ENCODE results near the gene ZNF750. TPM values are rescaled to one million over a fixed set of nuclear protein-coding genes. Genes with fewer than 3 reads are reported as not detected.
A peak's percentile ranks its signal among the peaks of the same experiment; 100 is the strongest.

The ZNF750 gene
- total and polyA plus RNA-seq, 2 of the 13 experiments (the other 11 are each of a cell fraction or from before 2014, with no cell fraction given), result not detected

DNA sequence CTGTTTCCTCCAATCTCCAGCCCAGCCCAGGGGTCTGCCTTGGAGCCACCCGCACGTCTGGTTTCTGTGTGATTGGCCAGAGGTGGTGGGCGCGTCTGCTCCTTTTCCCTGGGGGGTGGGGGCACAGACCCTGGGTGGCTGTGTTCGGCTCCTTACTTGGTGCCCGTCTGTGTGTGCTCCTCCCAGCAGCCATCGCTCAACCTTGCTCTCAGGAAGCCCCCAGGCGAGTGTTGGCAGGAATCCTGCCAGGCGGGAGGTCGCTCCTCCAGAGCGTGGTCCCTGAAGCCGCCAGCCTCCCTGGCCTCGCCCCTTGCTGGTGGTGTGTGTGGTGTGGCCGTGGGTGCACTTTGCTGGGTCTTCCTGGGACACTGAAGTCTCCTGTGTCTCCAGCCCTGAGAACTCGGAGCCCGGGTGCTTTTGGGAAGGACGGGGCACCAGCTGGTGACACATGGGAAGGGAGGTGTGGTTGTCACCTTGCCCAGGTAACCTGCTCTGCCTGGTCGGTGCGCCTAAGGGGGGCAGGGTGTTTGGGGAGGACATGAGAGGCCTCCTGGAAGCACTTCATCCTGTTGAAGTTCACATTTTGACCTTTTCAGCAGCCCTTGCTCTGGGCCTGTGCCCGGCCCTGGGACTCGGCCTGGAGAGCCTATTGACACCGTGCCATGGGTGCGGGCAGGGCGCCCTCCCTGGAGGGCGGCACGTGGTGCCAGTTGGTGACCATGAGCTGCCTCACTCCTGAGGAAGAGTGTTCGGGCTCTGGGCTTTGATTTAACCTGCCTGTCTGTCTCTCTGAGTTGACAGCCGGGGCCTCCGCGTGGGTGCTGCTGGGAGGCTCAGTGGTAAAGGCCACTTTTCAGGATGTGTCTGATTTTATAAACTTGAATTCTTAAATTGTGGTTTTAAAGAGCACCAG is 49.0 kb upstream of the ZNF750 start (continued):
- no peak for TF ChIP-seq REXO4 (CRISPR knock-in tag; IDR thresholded peaks at IDR 0.05; ENCODE audit: borderline replicate concordance)
- no peak for TF ChIP-seq ZNF660 (CRISPR knock-in tag; IDR thresholded peaks at IDR 0.05; ENCODE audit: borderline replicate concordance, low read depth)
- TF ChIP-seq ZNF563 (CRISPR knock-in tag; IDR thresholded peaks at IDR 0.05), result no peak
- TF ChIP-seq TAF15 (IDR thresholded peaks at IDR 0.05; ENCODE audit: low read depth, low read length, poor library complexity, severe bottlenecking), result no peak
- 0 out of 2 replicates have a peak, but pooled peaks have one; percentile 9 for TF ChIP-seq ZNF329 (CRISPR knock-in tag; IDR thresholded peaks at IDR 0.05; ENCODE audit: low read depth)
- TF ChIP-seq RORA (CRISPR knock-in tag; IDR thresholded peaks at IDR 0.05), result no peak
- TF ChIP-seq, protein P1, sequence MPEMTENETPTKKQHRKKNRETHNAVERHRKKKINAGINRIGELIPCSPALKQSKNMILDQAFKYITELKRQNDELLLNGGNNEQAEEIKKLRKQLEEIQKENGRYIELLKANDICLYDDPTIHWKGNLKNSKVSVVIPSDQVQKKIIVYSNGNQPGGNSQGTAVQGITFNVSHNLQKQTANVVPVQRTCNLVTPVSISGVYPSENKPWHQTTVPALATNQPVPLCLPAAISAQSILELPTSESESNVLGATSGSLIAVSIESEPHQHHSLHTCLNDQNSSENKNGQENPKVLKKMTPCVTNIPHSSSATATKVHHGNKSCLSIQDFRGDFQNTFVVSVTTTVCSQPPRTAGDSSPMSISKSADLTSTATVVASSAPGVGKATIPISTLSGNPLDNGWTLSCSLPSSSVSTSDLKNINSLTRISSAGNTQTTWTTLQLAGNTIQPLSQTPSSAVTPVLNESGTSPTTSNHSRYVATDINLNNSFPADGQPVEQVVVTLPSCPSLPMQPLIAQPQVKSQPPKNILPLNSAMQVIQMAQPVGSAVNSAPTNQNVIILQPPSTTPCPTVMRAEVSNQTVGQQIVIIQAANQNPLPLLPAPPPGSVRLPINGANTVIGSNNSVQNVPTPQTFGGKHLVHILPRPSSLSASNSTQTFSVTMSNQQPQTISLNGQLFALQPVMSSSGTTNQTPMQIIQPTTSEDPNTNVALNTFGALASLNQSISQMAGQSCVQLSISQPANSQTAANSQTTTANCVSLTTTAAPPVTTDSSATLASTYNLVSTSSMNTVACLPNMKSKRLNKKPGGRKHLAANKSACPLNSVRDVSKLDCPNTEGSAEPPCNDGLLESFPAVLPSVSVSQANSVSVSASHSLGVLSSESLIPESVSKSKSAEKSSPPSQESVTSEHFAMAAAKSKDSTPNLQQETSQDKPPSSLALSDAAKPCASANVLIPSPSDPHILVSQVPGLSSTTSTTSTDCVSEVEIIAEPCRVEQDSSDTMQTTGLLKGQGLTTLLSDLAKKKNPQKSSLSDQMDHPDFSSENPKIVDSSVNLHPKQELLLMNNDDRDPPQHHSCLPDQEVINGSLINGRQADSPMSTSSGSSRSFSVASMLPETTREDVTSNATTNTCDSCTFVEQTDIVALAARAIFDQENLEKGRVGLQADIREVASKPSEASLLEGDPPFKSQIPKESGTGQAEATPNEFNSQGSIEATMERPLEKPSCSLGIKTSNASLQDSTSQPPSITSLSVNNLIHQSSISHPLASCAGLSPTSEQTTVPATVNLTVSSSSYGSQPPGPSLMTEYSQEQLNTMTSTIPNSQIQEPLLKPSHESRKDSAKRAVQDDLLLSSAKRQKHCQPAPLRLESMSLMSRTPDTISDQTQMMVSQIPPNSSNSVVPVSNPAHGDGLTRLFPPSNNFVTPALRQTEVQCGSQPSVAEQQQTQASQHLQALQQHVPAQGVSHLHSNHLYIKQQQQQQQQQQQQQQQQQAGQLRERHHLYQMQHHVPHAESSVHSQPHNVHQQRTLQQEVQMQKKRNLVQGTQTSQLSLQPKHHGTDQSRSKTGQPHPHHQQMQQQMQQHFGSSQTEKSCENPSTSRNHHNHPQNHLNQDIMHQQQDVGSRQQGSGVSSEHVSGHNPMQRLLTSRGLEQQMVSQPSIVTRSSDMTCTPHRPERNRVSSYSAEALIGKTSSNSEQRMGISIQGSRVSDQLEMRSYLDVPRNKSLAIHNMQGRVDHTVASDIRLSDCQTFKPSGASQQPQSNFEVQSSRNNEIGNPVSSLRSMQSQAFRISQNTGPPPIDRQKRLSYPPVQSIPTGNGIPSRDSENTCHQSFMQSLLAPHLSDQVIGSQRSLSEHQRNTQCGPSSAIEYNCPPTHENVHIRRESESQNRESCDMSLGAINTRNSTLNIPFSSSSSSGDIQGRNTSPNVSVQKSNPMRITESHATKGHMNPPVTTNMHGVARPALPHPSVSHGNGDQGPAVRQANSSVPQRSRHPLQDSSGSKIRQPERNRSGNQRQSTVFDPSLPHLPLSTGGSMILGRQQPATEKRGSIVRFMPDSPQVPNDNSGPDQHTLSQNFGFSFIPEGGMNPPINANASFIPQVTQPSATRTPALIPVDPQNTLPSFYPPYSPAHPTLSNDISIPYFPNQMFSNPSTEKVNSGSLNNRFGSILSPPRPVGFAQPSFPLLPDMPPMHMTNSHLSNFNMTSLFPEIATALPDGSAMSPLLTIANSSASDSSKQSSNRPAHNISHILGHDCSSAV (CRISPR knock-in tag; IDR thresholded peaks at IDR 0.05; ENCODE audit: borderline replicate concordance), result no peak
- no peak for TF ChIP-seq ZSCAN12 (CRISPR knock-in tag; IDR thresholded peaks at IDR 0.05)
- TF ChIP-seq ZNF33A (CRISPR knock-in tag; IDR thresholded peaks at IDR 0.05; ENCODE audit: borderline replicate concordance), result no peak
- TF ChIP-seq, protein P2, sequence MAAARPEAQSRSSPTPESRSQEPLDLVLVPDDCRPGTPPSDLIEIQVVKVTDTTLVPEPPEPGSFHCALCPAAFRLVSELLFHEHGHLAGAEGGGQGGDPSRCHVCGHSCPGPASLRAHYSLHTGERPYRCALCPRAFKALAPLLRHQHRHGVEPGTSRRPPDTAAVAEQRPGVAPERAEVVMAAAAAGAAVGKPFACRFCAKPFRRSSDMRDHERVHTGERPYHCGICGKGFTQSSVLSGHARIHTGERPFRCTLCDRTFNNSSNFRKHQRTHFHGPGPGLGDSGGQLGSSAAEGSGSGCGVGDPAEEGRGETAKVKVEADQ (CRISPR knock-in tag; IDR thresholded peaks at IDR 0.05; ENCODE audit: borderline replicate concordance), result 0 out of 2 replicates have a peak, but pooled peaks have one; percentile 22
- no peak for TF ChIP-seq ZNF674 (CRISPR knock-in tag; IDR thresholded peaks at IDR 0.05; ENCODE audit: low read depth)
- no peak for TF ChIP-seq ZNF260 (CRISPR knock-in tag; IDR thresholded peaks at IDR 0.05; ENCODE audit: borderline replicate concordance, low read depth)
- TF ChIP-seq FOXP1 (IDR thresholded peaks at IDR 0.05), result no peak
- no peak for TF ChIP-seq FOXP1 (CRISPR knock-in tag; IDR thresholded peaks at IDR 0.05)
- 0 out of 2 replicates have a peak, but pooled peaks have one; percentile 13 for TF ChIP-seq ZNF644 (CRISPR knock-in tag; IDR thresholded peaks at IDR 0.05; ENCODE audit: low read depth)
- no peak; the same call in 1 of the 2 replicates for TF ChIP-seq JUNB (CRISPR knock-in tag; IDR thresholded peaks at IDR 0.05; ENCODE audit: borderline replicate concordance)
- no peak for TF ChIP-seq ARID2 (CRISPR knock-in tag; IDR thresholded peaks at IDR 0.05; ENCODE audit: borderline replicate concordance)
- TF ChIP-seq PAX8 (CRISPR knock-in tag; IDR thresholded peaks at IDR 0.05; ENCODE audit: borderline replicate concordance), result no peak
- TF ChIP-seq PITX1 (CRISPR knock-in tag; IDR thresholded peaks at IDR 0.05), result no peak
